Muscle layer of colon (tissue), 2 donors: ENCODE measurements around the gene SNX13.
A peak's percentile ranks its signal among the peaks of the same experiment; 100 is the strongest.

Experiments used
- H3K27ac ChIP-seq: one replicate; pipeline ENCODE4 v1.7.0; 2013; ENCODE audit warnings: low read depth, mild to moderate bottlenecking, low read length, moderate library complexity
- H3K27me3 ChIP-seq, 2 donors: one replicate each; pipeline ENCODE4 v1.7.0; 2013; ENCODE audit warnings: low read length in 2 of 2, mild to moderate bottlenecking in 2 of 2; ENCODE audit not compliant: insufficient read depth in 2 of 2, control insufficient read depth in 1 of 2
- H3K36me3 ChIP-seq: one replicate; pipeline ENCODE4 v1.7.0; 2013; ENCODE audit warnings: mild to moderate bottlenecking, low read length; ENCODE audit not compliant: insufficient read depth
- H3K4me1 ChIP-seq: one replicate; pipeline ENCODE4 v1.7.0; 2013; ENCODE audit warnings: mild to moderate bottlenecking, low read length; ENCODE audit not compliant: insufficient read depth
- H3K4me3 ChIP-seq, 2 donors: one replicate each; pipeline ENCODE4 v1.7.0; 2013; ENCODE audit warnings: low read length in 2 of 2, low read depth in 1 of 2, mild to moderate bottlenecking in 1 of 2, moderate library complexity in 1 of 2
- H3K9ac ChIP-seq: one replicate; pipeline ENCODE4 v1.7.0; 2013; ENCODE audit warnings: low read length
- H3K9me3 ChIP-seq: one replicate; pipeline ENCODE4 v1.7.0; 2013; ENCODE audit warnings: mild to moderate bottlenecking, low read length
- donor health status: abdominal sarcoma.
- donor health status: Adenocarcinoma of cecum.

Gene SNX13

GRCh38 chr7:17940302-17940883, at the start of gene SNX13:
Gene SNX13 (minus strand): TSS chr7:17940494. CDS start chr7:17940295, 199 bp downstream.
- H3K9me3 ChIP-seq = no peaks in the 10 kb centered on the region
- peaks cover 10% of the 10 kb centered on the region for H3K4me1 ChIP-seq
- peak within 1 kb of the TSS; percentile 89 for H3K27ac ChIP-seq
- H3K9ac ChIP-seq = peak within 1 kb of the TSS; percentile 94
- peak within 1 kb of the TSS; percentile 79 to 98 for H3K4me3 ChIP-seq
- no peaks in the 10 kb centered on the region for H3K27me3 ChIP-seq
- no peaks in the 10 kb centered on the region for H3K36me3 ChIP-seq

- no peaks in the 10 kb centered on the region for H3K27me3 ChIP-seq
- H3K27ac ChIP-seq = no peak overlapping the region
- H3K4me1 ChIP-seq = no peaks in the 10 kb centered on the region
- H3K36me3 ChIP-seq = no peaks in the 10 kb centered on the region
- no peak overlapping the region for H3K9ac ChIP-seq
- no peak overlapping the region for H3K4me3 ChIP-seq
- no peaks in the 10 kb centered on the region for H3K9me3 ChIP-seq
Measured at GRCh38 chr7:17989546-17989945, 49.3 kb upstream of the SNX13 start.

GRCh38 chr7:17988858-17989257, 48.6 kb upstream of the SNX13 start:
- Histone ChIP-seq H3K27ac (no peak overlapping the region), H3K4me3 (no peak overlapping the region), H3K9me3 (no peaks in the 10 kb centered on the region), H3K9ac (no peak overlapping the region), H3K27me3 (no peaks in the 10 kb centered on the region), H3K4me1 (no peaks in the 10 kb centered on the region), H3K36me3 (no peaks in the 10 kb centered on the region)

GRCh38 chr7:17988141-17988540, 47.8 kb upstream of the SNX13 start:
- Histone ChIP-seq H3K4me1 (no peaks in the 10 kb centered on the region), H3K36me3 (no peaks in the 10 kb centered on the region), H3K27me3 (no peaks in the 10 kb centered on the region), H3K9me3 (no peaks in the 10 kb centered on the region), H3K4me3 (no peak overlapping the region), H3K9ac (no peak overlapping the region), H3K27ac (no peak overlapping the region)

- Histone ChIP-seq H3K27me3 (no peaks in the 10 kb centered on the region), H3K36me3 (no peaks in the 10 kb centered on the region), H3K4me1 (no peaks in the 10 kb centered on the region), H3K4me3 (no peak overlapping the region), H3K27ac (no peak overlapping the region), H3K9me3 (no peaks in the 10 kb centered on the region), H3K9ac (no peak overlapping the region)
Measured at GRCh38 chr7:17986851-17987250, 46.6 kb upstream of the SNX13 start.

- Histone ChIP-seq H3K27me3 (no peaks in the 10 kb centered on the region), H3K27ac (no peak overlapping the region)
Measured at GRCh38 chr7:17985473-17986239, 45.4 kb upstream of the SNX13 start.

GRCh38 chr7:17984288-17984687, 44.0 kb upstream of the SNX13 start:
- H3K9ac ChIP-seq = no peak overlapping the region
- H3K27me3 ChIP-seq = no peaks in the 10 kb centered on the region
- H3K27ac ChIP-seq = no peak overlapping the region
- H3K36me3 ChIP-seq = no peaks in the 10 kb centered on the region
- no peak overlapping the region for H3K4me3 ChIP-seq
- no peaks in the 10 kb centered on the region for H3K4me1 ChIP-seq
- no peaks in the 10 kb centered on the region for H3K9me3 ChIP-seq

More at GRCh38 chr7:17985473-17986239, 45.4 kb upstream of the SNX13 start:
- Histone ChIP-seq H3K9ac (no peak overlapping the region), H3K4me3 (no peak overlapping the region), H3K9me3 (no peaks in the 10 kb centered on the region), H3K4me1 (no peaks in the 10 kb centered on the region), H3K36me3 (no peaks in the 10 kb centered on the region)

- Histone ChIP-seq H3K4me1 (no peaks in the 10 kb centered on the region), H3K27me3 (no peaks in the 10 kb centered on the region), H3K9me3 (no peaks in the 10 kb centered on the region), H3K36me3 (no peaks in the 10 kb centered on the region), H3K27ac (no peak overlapping the region), H3K4me3 (no peak overlapping the region), H3K9ac (no peak overlapping the region)
Measured at GRCh38 chr7:17983221-17984062, 43.1 kb upstream of the SNX13 start.

- Histone ChIP-seq H3K27ac (no peak overlapping the region), H3K9ac (no peak overlapping the region), H3K9me3 (no peaks in the 10 kb centered on the region), H3K36me3 (no peaks in the 10 kb centered on the region), H3K27me3 (no peaks in the 10 kb centered on the region), H3K4me1 (no peaks in the 10 kb centered on the region), H3K4me3 (no peak overlapping the region)
Measured at GRCh38 chr7:17976952-17977351, 36.7 kb upstream of the SNX13 start.

- no peak overlapping the region for H3K27ac ChIP-seq
- H3K4me1 ChIP-seq = no peaks in the 10 kb centered on the region
- H3K4me3 ChIP-seq = no peak overlapping the region
- no peaks in the 10 kb centered on the region for H3K27me3 ChIP-seq
- no peaks in the 10 kb centered on the region for H3K9me3 ChIP-seq
- no peak overlapping the region for H3K9ac ChIP-seq
- no peaks in the 10 kb centered on the region for H3K36me3 ChIP-seq
Measured at GRCh38 chr7:17971411-17971810, 31.1 kb upstream of the SNX13 start.
